Mesodermal cell (in vitro differentiated cells): ENCODE data around the gene TDP2.

Experiments used
- H3K27ac ChIP-seq: 2 replicates; pipeline ENCODE4 v1.7.0; 2013; ENCODE audit warnings: mild to moderate bottlenecking, low read depth, low read length, moderate library complexity; ENCODE audit not compliant: severe bottlenecking
- H3K36me3 ChIP-seq: 2 replicates; pipeline ENCODE4 v1.7.1; 2013; ENCODE audit warnings: mild to moderate bottlenecking, low read length, moderate library complexity; ENCODE audit not compliant: control insufficient read depth, insufficient read depth
- H3K4me1 ChIP-seq: one replicate; pipeline ENCODE4 v1.7.1; 2013; ENCODE audit warnings: mild to moderate bottlenecking, low read length; ENCODE audit not compliant: insufficient read depth, control insufficient read depth, poor library complexity, severe bottlenecking
- H3K4me3 ChIP-seq: 2 replicates; pipeline ENCODE4 v1.7.0; 2013; ENCODE audit warnings: low read length, control low read depth, mild to moderate bottlenecking; ENCODE audit not compliant: insufficient read depth, poor library complexity, severe bottlenecking; ENCODE audit errors: extremely low read depth
- H3K9me3 ChIP-seq: 2 replicates; pipeline ENCODE4 v1.7.1; 2013; ENCODE audit warnings: mild to moderate bottlenecking, low read length, moderate library complexity; ENCODE audit not compliant: control insufficient read depth
- WGBS, 2 experiments: methylation state at CpG; one replicate each; pipeline ENCODE4 v1.1.5; 2013; ENCODE audit warnings: missing lambda C conversion rate in 2 of 2; ENCODE audit not compliant: insufficient coverage in 2 of 2; 5-methylcytosine and 5-hydroxymethylcytosine counted together

Gene TDP2

DNA sequence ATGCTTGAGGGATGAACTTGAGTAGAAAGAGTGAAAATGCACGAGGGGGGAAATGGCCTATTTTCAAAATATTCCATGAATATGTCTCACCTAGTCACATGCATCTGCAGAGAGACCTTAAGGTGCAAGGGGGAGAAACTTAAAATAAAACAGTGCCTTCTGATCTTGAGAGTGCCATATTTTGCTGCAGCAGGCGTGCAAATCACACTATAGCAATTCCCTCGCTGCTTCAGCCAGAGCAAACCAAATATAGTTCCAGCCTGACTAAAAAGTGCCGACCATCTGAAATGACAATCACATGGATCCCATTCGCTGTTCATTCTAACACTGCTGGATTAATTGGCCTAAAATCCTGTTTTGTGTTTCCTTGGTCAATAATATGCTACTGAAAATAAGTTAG lies 47.0 kb downstream of the TDP2 start:
- Histone ChIP-seq H3K4me3 (no peak overlapping the region), H3K27ac (no peak overlapping the region), H3K4me1 (no peaks in the 10 kb centered on the region), H3K36me3 (no peaks in the 10 kb centered on the region), H3K9me3 (no peaks in the 10 kb centered on the region)
- 92 to 100% methylated on average over 3 to 4 of the region's 5 CpGs for WGBS, 2 experiments

DNA sequence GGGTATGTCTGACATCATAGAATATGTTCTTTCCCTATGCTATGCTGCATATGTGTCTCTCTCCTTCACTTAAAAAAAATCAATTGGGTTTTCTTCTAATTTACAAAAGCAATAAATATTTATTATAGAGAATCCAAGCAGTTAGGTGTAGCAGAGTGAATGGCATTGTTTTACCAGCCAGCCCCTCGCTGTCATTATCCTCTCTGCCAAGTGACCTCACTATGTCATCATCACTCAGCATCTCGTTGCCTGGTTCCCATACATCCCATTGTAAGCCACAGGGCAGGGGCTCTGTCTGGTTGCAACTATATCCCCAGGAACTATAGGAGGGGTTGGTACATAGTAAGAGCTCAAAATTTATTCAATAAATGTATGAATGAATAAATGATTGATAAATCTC lies 52.1 kb downstream of the TDP2 start:
- Histone ChIP-seq H3K4me1 (no peaks in the 10 kb centered on the region), H3K9me3 (no peaks in the 10 kb centered on the region), H3K27ac (no peak overlapping the region), H3K36me3 (no peaks in the 10 kb centered on the region), H3K4me3 (no peak overlapping the region)
- WGBS, 2 experiments: no CpG with 5 or more reads among the region's 2 CpGs

DNA sequence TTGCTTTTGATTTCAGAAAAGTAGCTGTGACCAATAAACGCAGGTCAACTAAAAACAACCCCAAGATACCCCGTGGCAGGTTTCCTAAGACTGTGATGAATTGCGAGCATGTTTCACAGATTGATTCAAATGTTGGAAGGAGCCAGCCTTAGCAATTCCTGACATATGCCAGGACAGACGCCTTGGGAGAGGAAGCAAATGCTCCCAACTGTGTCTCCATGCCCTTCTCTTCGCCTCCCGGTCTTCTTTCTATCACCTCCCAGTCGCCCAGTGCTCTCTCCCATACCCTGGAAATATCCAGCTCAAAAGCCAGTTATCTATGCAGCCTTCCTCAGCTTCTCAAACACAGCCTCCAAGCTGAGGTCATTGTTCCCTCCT lies 52.7 kb downstream of the TDP2 start:
- Histone ChIP-seq H3K36me3 (no peaks in the 10 kb centered on the region), H3K4me3 (no peak overlapping the region), H3K9me3 (no peaks in the 10 kb centered on the region), H3K27ac (no peak overlapping the region), H3K4me1 (no peaks in the 10 kb centered on the region)
- 78 to 81% methylated on average over 6 to 7 of the region's 7 CpGs for WGBS, 2 experiments

DNA sequence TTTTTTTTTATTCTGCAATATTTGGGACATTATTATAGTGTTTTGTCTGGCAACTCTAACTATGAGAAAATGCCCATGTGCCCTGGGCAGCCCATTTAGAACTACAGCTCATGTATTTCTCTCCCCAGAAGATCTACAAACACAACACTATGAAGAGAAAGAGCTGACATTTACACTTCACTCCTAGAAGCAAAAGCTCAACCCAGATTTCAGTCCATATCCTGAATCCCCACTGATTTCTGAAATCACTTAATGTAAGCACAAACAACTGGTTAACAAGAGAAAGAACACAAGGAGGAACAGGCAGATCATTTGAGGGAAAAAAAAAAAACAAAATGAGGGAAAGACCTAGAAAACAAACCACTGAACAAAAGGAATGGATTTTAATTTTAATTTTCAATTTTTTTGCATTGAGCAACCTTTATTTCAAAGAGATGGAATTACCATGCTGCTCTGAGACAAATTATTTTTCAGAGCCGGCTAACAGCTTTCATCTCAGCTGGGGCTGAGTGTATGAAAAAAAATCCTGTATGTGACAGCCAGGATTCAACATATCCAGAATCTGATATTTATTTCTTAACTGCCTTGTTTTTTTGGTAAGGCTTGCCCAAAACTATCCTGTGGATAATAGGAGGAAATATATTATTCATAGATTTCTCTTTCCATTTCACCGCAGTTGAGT lies 53.2 kb downstream of the TDP2 start:
- no CpG with 5 or more reads among the region's 2 CpGs for WGBS, 2 experiments
- no peaks in the 10 kb centered on the region for H3K36me3 ChIP-seq
- H3K4me1 ChIP-seq: no peaks in the 10 kb centered on the region
- H3K4me3 ChIP-seq: no peak overlapping the region
- no peaks in the 10 kb centered on the region for H3K9me3 ChIP-seq
- no peak overlapping the region for H3K27ac ChIP-seq

DNA sequence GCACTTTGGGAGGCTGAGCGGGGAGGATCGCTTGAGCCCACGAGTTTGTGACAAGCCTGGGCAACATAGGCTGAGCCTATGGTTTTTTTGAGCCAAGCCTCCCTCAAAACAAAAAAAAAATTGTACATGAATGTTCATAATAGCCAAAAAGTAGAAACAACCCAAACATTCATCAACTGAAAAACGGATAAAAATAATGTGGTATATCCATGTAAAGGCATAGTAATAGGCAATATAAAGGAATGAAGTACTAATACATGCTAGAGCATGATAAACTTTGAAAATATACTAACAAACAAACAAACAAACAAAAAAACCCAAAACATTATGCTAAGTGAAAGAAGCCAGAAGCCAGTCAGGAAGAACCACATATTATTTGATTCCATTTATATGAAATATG lies 56.0 kb downstream of the TDP2 start:
- H3K36me3 ChIP-seq: no peaks in the 10 kb centered on the region
- H3K27ac ChIP-seq: no peak overlapping the region
- H3K4me1 ChIP-seq: no peaks in the 10 kb centered on the region
- WGBS, 2 experiments: 100% methylated on average over 1 of the region's 4 CpGs; no CpG with 5 or more reads in 1 of the 2 experiments
- H3K4me3 ChIP-seq: no peak overlapping the region
- no peaks in the 10 kb centered on the region for H3K9me3 ChIP-seq

DNA sequence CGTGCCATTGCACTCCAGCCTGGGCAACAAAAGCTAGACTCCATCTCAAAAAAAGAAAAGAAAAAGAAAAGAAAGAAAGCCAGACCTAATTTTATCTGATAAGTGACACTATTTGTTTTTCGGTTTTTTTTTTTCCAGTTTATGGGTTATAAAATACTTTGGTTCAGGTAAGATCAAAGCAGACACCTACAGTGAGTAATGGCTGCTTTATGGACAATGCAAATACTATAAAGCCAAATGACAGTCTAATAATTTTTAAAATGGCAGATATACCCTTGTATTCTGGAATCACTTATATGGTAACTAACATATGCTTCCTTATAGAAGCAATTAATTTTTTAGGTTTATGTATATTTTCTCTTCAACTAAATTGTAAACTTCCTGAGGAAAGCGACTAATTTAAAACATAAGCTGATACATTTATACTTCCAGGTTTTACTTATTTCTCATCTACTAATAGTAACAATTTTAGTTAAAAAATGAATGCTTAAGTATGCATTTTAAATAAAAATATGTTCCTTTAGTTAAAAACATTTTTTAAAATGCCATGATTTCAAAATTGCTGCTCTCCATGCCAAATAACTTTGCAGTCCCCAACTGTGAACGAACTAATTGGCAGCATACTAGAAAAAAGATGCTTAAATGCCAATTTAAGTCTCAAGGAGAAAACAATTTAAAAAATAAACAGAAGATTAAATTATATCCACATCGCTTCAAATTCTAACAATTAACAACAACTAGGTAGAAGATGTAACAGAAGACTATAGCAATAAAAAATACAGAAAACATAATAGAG lies 59.2 kb downstream of the TDP2 start:
- Histone ChIP-seq H3K36me3 (no peaks in the 10 kb centered on the region), H3K4me3 (no peak overlapping the region), H3K9me3 (no peaks in the 10 kb centered on the region), H3K4me1 (no peaks in the 10 kb centered on the region), H3K27ac (no peak overlapping the region)
- 60% methylated on average over 1 of the region's 5 CpGs; no CpG with 5 or more reads in 1 of the 2 experiments for WGBS, 2 experiments

DNA sequence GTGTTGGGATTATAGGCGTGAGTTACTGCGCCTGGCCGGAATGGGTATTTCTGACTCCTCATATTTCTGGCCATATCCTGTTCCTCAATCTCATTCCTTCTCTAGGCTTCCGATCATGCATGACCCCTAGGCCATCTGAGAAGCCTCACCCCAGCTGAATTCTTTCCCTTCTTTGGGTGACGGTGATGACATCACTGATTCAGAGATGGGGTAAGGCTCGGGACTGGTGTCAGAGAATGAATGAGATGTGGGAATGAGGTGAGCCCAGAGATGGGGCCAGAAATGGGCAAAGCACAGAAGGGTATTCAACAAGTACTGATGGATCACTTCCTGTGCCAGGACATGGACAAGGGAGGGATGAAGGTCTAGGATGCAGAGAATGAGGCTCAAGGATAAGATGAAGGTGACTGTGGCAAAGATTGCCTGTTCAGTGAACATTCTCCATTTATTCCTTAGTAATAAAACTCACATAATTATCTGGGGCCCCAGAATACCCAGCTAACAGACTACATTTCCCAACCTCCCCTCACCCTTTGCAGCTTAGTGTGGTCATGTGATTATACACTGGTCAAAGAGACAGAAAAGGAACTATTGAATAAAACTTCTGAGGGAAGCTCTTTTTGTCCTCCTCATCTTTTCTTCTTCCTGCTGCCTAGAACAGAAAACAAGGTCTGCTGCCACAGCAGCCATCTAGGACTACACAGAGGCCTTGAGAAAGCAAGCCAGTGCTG lies 60.3 kb downstream of the TDP2 start:
- Histone ChIP-seq H3K4me1 (no peaks in the 10 kb centered on the region), H3K4me3 (no peak overlapping the region), H3K36me3 (no peaks in the 10 kb centered on the region), H3K9me3 (no peaks in the 10 kb centered on the region), H3K27ac (no peak overlapping the region)
- WGBS, 2 experiments: 100% methylated on average over 1 to 4 of the region's 6 CpGs

DNA sequence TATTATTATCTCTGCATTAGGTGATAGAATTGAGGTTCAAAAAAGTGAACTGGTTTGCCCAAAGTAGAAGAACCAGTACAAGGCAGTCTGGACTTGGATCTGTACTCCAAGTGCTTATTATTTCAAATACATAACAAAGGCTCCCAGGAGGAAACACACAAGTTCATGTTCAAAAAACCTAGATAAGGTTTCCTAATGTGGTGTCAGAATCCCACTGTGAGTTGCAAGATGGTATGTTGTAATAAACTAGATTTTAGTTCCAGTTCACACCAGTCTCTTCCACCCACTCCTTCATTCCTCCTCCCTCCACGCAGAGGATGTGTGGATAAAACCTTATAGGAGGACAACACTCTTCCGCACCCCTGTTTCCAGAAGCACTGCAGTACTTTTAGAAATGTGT lies 63.5 kb downstream of the TDP2 start:
- Histone ChIP-seq H3K27ac (no peak overlapping the region), H3K4me3 (no peak overlapping the region), H3K9me3 (no peaks in the 10 kb centered on the region), H3K36me3 (no peaks in the 10 kb centered on the region), H3K4me1 (no peaks in the 10 kb centered on the region)
- 80 to 100% methylated on average over 1 of the region's 2 CpGs for WGBS, 2 experiments

DNA sequence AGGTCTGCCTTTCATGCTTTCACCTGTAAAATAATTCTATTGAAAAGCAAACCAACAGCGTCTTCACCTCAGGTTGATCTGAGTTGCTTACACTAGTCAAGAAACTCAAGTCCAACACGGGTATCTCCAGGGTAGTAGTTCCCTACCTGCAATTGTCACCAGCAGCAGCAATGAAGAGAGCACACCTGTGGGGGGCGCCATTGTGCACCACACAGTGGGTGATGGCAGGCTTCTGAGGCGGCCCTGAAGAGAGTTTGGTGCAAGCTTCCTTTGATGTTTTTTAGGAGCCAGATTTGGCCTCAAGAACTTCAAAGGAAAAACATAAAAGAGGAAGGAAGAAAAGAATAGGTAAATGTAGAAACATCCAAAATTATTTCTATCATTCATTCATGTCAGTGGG lies 65.8 kb downstream of the TDP2 start:
- H3K27ac ChIP-seq: no peak overlapping the region
- H3K4me3 ChIP-seq: no peak overlapping the region
- no peaks in the 10 kb centered on the region for H3K4me1 ChIP-seq
- no peaks in the 10 kb centered on the region for H3K36me3 ChIP-seq
- no peaks in the 10 kb centered on the region for H3K9me3 ChIP-seq
- 47 to 63% methylated on average over 3 to 4 of the region's 4 CpGs for WGBS, 2 experiments
